Measurements from ENCODE around the gene LRRK2. TPM values are rescaled to one million over a fixed set of nuclear protein-coding genes. Genes with fewer than 3 reads are reported as not detected.
"Not testable (repeated sequence)": the region's sequence is repeated elsewhere in the genome, so short reads cannot be mapped to it uniquely, and the experiment has no call there.

LRRK2 gene
- polyA plus RNA-seq, 3 donors = 4.4 to 10.0 (median 5.1) TPM

GRCh38 chr12:40208707-40209446, 15.9 kb upstream of the LRRK2 start:
- no peak overlapping the region for H3K27ac ChIP-seq (ENCODE audit: low read depth, low read length)
- 22 to 39% (median 27%) methylated on average over 4 of the region's 4 CpGs for WGBS, 3 donors

- no peak overlapping the region for H3K27ac ChIP-seq (ENCODE audit: low read depth, low read length)
- 57 to 74% (median 61%) methylated on average over 4 of the region's 4 CpGs for WGBS, 3 donors
Measured at GRCh38 chr12:40209886-40210285, 14.9 kb upstream of the LRRK2 start.

GRCh38 chr12:40211186-40211585, 13.6 kb upstream of the LRRK2 start:
- not testable (repeated sequence) for H3K27ac ChIP-seq (ENCODE audit: low read depth, low read length)
- WGBS, 3 donors = 61 to 91% (median 89%) methylated on average over 1 of the region's 1 CpG

- H3K27ac ChIP-seq (ENCODE audit: low read depth, low read length) = no peak overlapping the region
- WGBS, 3 donors = 80 to 91% (median 88%) methylated on average over 2 of the region's 2 CpGs
Measured at GRCh38 chr12:40212566-40212965, 12.2 kb upstream of the LRRK2 start.

- WGBS, 3 donors = 90 to 100% (median 94%) methylated on average over 1 of the region's 1 CpG
- no peak overlapping the region for H3K27ac ChIP-seq (ENCODE audit: low read depth, low read length)
Measured at GRCh38 chr12:40215982-40216381, 8.8 kb upstream of the LRRK2 start.

- H3K27ac ChIP-seq (ENCODE audit: low read depth, low read length) = no peak overlapping the region
Measured at GRCh38 chr12:40216516-40217288, 8.1 kb upstream of the LRRK2 start.

GRCh38 chr12:40219760-40220159, 5.0 kb upstream of the LRRK2 start:
- no peak overlapping the region for H3K27ac ChIP-seq (ENCODE audit: low read depth, low read length)

- H3K27ac ChIP-seq (ENCODE audit: low read depth, low read length) = no peak overlapping the region
- WGBS, 3 donors = 51 to 89% (median 56%) methylated on average over 2 of the region's 2 CpGs
Measured at GRCh38 chr12:40222247-40222646, 2.5 kb upstream of the LRRK2 start.

- no peak overlapping the region for H3K27ac ChIP-seq (ENCODE audit: low read depth, low read length)
Measured at GRCh38 chr12:40223646-40224045, 1.2 kb upstream of the LRRK2 start.

GRCh38 chr12:40225337-40225983, 663 bp downstream of the LRRK2 start:
- WGBS, 3 donors = 23 to 45% (median 38%) methylated on average over 12 of the region's 12 CpGs
- H3K27ac ChIP-seq (ENCODE audit: low read depth, low read length) = no peak overlapping the region

GRCh38 chr12:40225984-40226602, 1.3 kb downstream of the LRRK2 start:
- H3K27ac ChIP-seq (ENCODE audit: low read depth, low read length) = no peak overlapping the region
- 17 to 33% (median 22%) methylated on average over 1 of the region's 1 CpG for WGBS, 3 donors

- H3K27ac ChIP-seq (ENCODE audit: low read depth, low read length) = no peak overlapping the region
- 25 to 39% (median 38%) methylated on average over 4 of the region's 4 CpGs for WGBS, 3 donors
Measured at GRCh38 chr12:40226705-40227104, 1.9 kb downstream of the LRRK2 start.

- H3K27ac ChIP-seq (ENCODE audit: low read depth, low read length) = no peak overlapping the region
Measured at GRCh38 chr12:40227447-40227846, 2.6 kb downstream of the LRRK2 start.

GRCh38 chr12:40228727-40229126, 3.9 kb downstream of the LRRK2 start:
- no peak overlapping the region for H3K27ac ChIP-seq (ENCODE audit: low read depth, low read length)
- 64 to 90% (median 85%) methylated on average over 3 of the region's 3 CpGs for whole genome bisulfite sequencing, 3 donors

More at GRCh38 chr12:40227447-40227846, 2.6 kb downstream of the LRRK2 start:
- WGBS, 3 donors = 87 to 97% (median 95%) methylated on average over 1 of the region's 1 CpG

GRCh38 chr12:40229690-40230651, 5.2 kb downstream of the LRRK2 start:
- no peak overlapping the region for H3K27ac ChIP-seq (ENCODE audit: low read depth, low read length)
- WGBS, 3 donors = 44 to 70% (median 65%) methylated on average over 10 of the region's 10 CpGs

GRCh38 chr12:40232602-40233001, 7.8 kb downstream of the LRRK2 start:
- no peak overlapping the region for H3K27ac ChIP-seq (ENCODE audit: low read depth, low read length)
- WGBS, 3 donors = 62 to 87% (median 82%) methylated on average over 1 of the region's 1 CpG

- no peak overlapping the region for H3K27ac ChIP-seq (ENCODE audit: low read depth, low read length)
- 65 to 79% (median 70%) methylated on average over 3 of the region's 3 CpGs for WGBS, 3 donors
Measured at GRCh38 chr12:40233741-40234367, 9.1 kb downstream of the LRRK2 start.
